NCI-H2171 (cell line): Measurements from ENCODE around the gene HSD17B3.
"Not testable (repeated sequence)": the region's sequence is repeated elsewhere in the genome, so short reads cannot be mapped to it uniquely, and the experiment has no call there.

Source experiments
- DNase-seq: peaks from one replicate; lab custom pipeline; 2025; lab: John Stamatoyannopoulos, UW

HSD17B3 gene

DNA sequence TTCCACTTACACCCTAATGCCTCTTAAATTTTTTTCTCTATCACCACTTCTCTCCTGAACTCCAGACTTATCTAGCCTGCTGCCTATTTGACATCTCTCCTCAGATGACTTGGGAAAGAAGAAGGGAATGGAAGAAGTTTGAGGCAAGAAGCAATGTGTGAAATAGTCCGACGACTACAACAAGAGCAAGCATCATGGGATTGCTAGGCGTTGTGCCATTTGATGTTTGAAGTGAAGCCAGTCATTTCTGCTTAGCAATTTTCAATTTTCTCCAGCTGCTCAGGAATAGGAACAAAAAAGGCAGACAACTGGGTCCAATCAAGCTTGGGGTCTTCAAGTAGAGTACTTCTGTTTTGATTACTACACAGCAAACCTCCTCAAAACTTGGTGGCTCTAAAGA is 106.4 kb downstream of the HSD17B3 start:
- DNase-seq: no peak

DNA sequence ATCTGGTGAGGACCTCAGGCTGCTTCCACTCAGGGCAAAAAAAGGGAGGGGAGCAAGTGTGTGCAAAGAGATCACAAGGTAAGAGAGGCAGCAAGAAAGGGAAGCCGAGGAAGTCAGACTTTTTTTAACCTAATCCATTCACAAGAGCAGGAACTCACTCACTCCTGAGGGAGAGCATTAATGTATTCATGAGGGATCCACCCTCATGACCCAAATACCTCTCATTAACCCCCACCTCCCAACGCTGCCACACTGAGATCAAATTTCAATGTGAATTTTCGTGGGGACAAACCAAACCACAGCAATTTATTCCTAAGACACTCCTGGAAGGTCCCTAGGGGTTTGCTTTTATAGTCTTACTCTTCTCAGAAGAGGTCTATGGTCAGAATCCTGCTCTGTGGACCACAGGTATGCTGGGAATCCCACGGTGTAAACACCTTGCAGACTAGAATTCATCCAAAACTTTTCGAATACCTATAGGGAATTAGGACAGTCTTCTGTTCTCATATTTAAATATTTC is 108.7 kb downstream of the HSD17B3 start:
- DNase-seq: no peak

DNA sequence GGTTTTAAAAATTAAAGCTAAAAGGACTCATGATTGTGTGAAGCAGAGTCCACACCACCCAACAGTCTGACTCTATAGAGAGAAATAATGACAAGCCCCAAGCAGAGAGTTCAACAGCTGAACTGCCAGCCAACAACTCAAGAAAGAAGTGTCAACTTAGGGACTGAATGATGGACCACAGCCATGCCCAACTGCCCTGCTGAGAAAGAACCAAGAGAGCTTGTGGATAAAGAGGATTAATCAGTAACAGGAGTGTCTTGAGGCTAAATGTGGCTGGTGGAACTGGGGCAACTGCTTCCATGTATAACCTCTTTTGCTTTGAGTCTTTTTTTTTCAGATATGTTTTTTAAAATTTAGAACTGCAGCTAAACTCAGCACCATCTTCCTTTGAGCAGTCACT is 109.3 kb downstream of the HSD17B3 start:
- DNase-seq: no peak

DNA sequence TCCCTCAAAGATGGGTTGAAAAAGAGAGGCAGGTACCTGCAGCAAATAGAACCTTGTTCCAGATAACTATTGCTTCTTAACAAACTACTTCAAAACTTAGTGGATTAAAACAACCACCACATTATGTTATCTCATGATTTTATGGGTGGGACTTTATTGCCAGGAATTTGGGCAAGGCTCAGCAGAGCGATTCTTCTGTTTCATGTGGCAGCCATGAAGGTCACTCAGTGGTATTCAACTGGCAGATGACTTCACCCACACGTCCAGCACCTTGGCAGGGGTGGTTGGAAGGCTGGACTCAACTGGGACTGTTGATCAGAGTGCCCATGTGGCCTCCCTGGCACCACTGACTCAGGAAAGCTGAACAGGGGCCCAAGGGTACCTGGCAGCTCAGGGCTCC is 112.0 kb downstream of the HSD17B3 start:
- no peak for DNase-seq

DNA sequence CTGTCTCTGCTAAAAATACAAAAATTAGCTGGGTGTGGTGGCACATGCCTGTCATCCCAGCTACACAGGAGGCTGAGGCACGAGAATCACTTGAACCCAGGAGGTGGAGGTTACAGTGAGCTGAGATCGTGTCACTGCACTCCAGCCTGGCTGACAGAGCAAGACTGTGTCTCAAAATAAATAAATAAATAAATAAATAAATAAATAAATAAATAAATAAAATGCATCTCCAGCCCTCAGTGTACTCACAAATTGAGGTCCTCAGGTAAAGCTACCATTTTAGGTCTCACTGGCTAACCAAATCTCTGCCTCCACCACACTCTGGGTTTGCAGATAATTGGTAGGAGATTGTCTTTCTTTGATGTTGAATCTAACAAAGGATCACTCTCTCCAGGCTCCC is 112.4 kb downstream of the HSD17B3 start:
- not testable (repeated sequence) for DNase-seq

DNA sequence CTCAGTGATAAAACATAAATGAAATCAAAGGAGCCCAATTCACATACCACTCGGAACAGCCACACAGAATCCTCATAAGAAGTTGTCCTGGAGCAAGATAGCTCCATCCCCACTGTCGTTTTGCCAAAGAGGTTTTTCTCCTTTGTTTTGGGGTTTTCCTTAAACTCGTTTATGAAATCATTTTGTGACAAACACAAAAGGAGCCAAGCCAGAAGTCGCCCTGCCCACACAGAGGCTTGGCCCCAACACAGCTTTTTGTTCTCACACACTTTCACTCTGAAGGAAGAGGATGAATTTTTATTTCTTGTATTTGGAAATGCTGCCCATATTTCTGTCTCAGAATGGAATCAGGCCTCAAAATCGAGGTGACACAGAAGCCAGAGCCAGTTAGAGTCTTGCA is 113.4 kb downstream of the HSD17B3 start:
- no peak for DNase-seq

DNA sequence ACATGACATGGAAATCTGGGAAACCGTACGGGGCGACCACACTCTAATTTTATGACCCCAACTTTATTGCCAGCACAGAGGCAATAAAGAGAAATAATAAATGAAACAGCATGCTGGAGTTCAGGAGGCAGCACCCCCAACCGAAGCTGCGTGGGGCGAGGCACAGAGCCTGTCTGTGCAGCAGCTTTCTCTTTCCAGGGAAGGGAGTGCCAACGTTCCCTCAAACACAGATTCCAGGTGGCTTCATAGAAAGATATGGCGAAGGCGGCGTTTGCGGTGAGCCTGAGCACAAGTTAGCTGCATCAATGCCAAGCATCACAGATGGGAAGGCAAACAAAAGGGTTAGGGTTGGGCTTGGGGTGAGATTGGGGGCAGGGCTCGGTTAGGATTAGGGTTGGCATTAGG is 114.8 kb downstream of the HSD17B3 start:
- no peak for DNase-seq

DNA sequence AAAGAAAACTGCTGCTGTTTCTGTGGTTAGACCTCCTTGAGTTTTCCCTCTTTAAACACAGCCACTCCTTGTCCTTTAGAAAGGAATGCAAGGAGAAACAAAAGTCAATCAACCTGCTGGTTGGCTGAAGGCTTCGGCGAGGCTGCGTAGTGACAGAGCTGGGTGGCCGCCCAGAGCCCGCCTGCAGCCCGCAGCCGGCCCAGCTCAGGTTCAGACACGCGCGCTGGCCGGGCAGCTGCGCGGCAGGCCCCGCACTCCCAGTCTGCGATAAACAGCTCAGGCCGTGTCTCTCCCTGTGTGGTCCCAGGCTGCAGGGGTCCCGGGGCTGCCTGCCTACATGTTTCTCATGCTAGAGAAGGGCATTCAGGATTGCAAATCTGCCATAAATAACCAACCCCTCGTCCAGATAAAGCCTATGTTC is 115.4 kb downstream of the HSD17B3 start:
- DNase-seq: no peak

DNA sequence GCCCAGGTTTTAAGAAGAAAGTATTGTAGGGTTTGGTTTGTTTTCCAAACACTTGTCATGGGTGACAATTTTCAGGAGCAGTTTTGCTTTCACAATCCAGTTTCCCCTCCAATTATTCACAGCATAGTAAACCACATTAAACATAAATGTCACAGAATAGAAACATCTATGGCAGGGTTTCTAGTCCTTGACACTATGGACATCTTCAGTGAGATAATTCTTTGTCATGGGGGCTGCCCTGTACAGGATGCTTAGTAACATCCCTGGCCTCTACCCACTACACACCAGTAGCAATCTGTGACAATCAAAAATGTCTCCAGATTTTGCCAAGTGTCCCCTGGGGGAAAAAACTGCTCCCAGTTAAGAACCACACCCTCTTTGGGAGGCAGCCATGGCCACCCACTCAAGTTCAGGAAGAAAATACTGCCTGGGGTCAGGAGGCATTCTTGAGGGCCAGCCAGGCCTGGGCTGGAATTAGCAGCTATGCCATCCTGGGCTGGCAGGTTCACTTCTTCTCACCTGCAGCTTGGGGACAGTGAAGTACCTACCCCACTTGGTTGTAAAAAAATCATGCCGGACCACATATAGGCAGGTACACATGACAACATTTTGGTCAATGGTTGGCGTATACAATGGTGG is 116.3 kb downstream of the HSD17B3 start:
- no peak for DNase-seq
